ENCODE measurements around the gene CCNQ.

Gene CCNQ

DNA sequence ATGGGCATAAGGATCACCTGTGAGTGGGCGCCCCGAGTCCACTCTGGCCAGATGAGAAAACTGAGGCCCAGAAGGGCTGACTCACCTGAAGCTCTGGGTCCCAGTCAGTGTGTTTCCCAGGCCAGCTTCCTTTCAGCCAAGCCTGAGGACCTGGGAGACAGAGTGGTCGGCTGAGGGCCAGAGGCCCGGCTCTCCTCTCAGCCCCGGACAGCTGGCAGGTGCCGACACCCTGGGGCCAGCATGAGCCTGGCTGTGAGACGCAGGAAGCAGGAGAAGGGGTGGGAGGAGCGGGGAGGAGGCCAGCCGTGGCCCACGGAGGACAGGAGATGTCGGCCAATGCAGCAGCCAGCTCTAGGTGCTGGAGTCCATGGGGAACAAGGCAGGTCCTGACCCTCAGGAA is 52.6 kb downstream of the CCNQ start:
- no peak for DNase-seq (ENCODE audit: low read depth in 2 of 2, low spot score in 1 of 2)

DNA sequence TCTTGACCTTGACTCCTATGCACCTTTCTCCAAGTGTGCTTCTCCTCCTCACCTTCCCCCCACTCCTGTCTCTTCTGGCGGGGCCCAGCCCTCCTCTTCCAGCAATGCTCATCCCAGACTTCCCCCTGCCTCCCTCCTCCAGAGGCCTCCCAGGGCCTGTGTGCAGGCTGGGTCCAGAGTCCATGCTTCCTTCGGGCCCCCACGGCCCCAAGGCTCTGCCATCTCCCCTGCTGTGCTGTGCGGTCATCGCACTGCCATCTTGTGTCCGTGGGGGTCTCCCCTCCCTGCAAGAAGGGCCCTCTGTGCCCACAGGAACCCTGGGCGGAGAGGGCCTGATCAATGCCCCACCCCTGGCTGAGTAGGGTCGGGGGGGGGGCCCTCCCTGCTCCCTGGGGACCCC is 54.2 kb downstream of the CCNQ start:
- no peak for DNase-seq (ENCODE audit: low read depth in 2 of 2, low spot score in 1 of 2)

DNA sequence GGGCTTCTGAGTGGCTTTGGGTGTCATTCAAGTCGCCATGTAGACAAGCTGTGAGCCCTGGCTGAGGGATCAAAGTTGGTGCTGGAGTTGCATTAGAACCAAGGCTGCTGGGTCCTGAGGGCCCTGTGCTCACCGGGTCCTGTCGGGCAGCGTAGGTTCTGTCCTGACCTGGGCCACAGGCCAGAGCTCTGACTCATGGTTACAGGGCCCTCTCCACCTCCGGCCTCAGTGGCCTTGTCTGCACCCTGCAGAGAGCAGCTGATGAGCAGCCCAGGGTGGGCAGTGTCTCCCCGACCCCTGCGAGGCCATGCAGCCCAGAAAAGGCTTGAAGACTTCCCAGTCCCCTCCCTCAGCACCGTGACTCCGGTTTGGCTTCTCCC is 59.0 kb downstream of the CCNQ start:
- no peak for DNase-seq (ENCODE audit: low read depth in 2 of 2, low spot score in 1 of 2)

DNA sequence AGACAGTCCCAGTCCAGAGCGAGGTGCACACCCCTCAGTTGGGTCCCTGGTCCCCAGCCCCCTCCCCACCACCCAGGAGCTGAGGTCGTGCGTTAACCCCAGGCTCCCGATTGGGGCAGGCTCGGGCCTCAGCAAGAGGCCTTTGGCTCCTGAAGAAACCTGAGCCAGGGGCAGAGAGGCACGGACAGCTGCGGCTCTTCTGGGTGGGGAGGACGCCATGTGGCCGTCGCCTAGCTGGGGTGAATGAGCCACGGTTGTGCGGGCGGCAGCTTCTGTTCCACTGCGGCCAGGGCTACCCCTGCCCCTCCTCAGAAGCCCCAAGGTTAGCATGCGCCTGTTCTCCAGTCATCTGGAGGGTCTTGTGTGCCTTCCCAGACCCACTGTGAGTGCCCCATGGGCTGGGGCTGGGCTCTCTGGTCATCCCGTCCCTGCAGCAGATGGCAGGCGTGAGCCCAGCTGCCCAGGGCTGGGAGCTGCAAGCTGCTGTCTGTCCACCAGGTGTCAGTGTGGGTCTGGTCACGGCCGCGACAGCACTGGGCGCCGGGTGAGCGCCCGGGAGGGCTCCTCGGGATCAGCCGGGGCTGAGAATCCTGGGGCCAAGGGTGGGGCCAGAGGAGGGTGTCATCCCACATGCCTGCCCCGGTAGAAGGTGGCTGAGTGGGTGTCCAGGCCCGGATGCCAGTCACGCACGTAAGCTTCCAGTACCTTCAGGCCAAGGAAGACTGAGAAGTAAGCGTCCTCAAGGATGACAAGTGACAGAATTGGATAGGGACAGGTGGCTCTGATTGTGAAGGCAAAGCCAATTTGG is 59.6 kb downstream of the CCNQ start:
- DNase-seq (ENCODE audit: low read depth in 2 of 2, low spot score in 1 of 2) = peak in 1 of 2 donors; percentile 23

DNA sequence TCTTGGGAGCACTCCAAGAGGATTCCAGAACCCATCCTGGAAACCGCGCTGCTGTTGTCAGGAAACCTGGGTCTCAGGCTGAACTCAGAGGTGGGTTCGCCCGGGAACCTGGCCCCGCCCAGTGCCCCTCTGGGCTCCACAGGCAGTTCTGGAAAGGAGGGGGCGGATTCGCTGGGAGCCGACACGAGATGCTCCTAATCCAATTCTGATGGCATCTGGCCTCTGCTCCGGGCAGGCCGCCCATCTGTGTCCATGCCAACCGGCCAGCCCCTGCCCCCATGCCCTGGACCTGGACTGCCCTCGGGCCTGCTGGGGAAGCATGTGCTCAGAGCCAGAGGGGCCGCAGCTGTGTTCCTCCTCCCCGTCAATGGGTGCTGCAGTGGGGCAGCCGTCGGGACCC is 60.5 kb downstream of the CCNQ start:
- no peak for DNase-seq (ENCODE audit: low read depth in 2 of 2, low spot score in 1 of 2)
